Measurements from ENCODE around the gene ERI3. TPM values are rescaled to one million over a fixed set of nuclear protein-coding genes. Genes with fewer than 3 reads are reported as not detected.

ERI3 gene
- total RNA-seq, 1 donor from 2014 or later, result 96.1 TPM

GRCh38 chr1:44263568-44264450 lies 91.2 kb downstream of the ERI3 start:
- H3K9me3 Mint-ChIP-seq (ENCODE audit: low read depth), result no peaks in the 10 kb centered on the region
- no peak overlapping the region for H3K4me3 Mint-ChIP-seq (ENCODE audit: low read depth)
- TF ChIP-seq CTCF (IDR thresholded peaks at IDR 0.05; ENCODE audit: unreplicated experiment), result no peak
- peaks cover 8% of the 10 kb centered on the region for H3K36me3 Mint-ChIP-seq (ENCODE audit: insufficient read depth)
- no peaks in the 10 kb centered on the region for H3K27me3 Mint-ChIP-seq
- H3K4me1 Mint-ChIP-seq (ENCODE audit: low read depth), result peaks cover 20% of the 10 kb centered on the region
- DNase-seq (ENCODE audit: low spot score, unreplicated experiment), result no peak
- H3K27ac Mint-ChIP-seq, result peak overlapping the region; percentile 46

GRCh38 chr1:44262816-44263567 lies 92.1 kb downstream of the ERI3 start:
- Mint-ChIP-seq H3K9me3 (ENCODE audit: low read depth) (no peaks in the 10 kb centered on the region), H3K4me1 (ENCODE audit: low read depth) (peaks cover 19% of the 10 kb centered on the region), H3K27ac (no peak overlapping the region), H3K27me3 (no peaks in the 10 kb centered on the region), H3K36me3 (ENCODE audit: insufficient read depth) (peaks cover 8% of the 10 kb centered on the region), H3K4me3 (ENCODE audit: low read depth) (no peak overlapping the region)
- DNase-seq (ENCODE audit: low spot score, unreplicated experiment), result no peak
- TF ChIP-seq CTCF (IDR thresholded peaks at IDR 0.05; ENCODE audit: unreplicated experiment), result no peak

GRCh38 chr1:44262414-44262813 lies 92.6 kb downstream of the ERI3 start:
- H3K27me3 Mint-ChIP-seq, result no peaks in the 10 kb centered on the region
- H3K36me3 Mint-ChIP-seq (ENCODE audit: insufficient read depth), result peaks cover 8% of the 10 kb centered on the region
- no peaks in the 10 kb centered on the region for H3K9me3 Mint-ChIP-seq (ENCODE audit: low read depth)
- no peak for TF ChIP-seq CTCF (IDR thresholded peaks at IDR 0.05; ENCODE audit: unreplicated experiment)
- peaks cover 19% of the 10 kb centered on the region for H3K4me1 Mint-ChIP-seq (ENCODE audit: low read depth)
- no peak overlapping the region for H3K27ac Mint-ChIP-seq
- no peak for DNase-seq (ENCODE audit: low spot score, unreplicated experiment)
- H3K4me3 Mint-ChIP-seq (ENCODE audit: low read depth), result no peak overlapping the region

- DNase-seq (ENCODE audit: low spot score, unreplicated experiment), result no peak
- TF ChIP-seq CTCF (IDR thresholded peaks at IDR 0.05; ENCODE audit: unreplicated experiment), result no peak
- Mint-ChIP-seq H3K27me3 (no peaks in the 10 kb centered on the region), H3K4me1 (ENCODE audit: low read depth) (peaks cover 19% of the 10 kb centered on the region), H3K36me3 (ENCODE audit: insufficient read depth) (peaks cover 8% of the 10 kb centered on the region), H3K4me3 (ENCODE audit: low read depth) (no peak overlapping the region), H3K27ac (peak overlapping the region; percentile 82), H3K9me3 (ENCODE audit: low read depth) (no peaks in the 10 kb centered on the region)
Measured at GRCh38 chr1:44261962-44262361, 93.1 kb downstream of the ERI3 start.

- Mint-ChIP-seq H3K36me3 (ENCODE audit: insufficient read depth) (peaks cover 8% of the 10 kb centered on the region), H3K4me3 (ENCODE audit: low read depth) (no peak overlapping the region), H3K4me1 (ENCODE audit: low read depth) (peaks cover 19% of the 10 kb centered on the region), H3K9me3 (ENCODE audit: low read depth) (no peaks in the 10 kb centered on the region), H3K27ac (peak overlapping the region; percentile 82), H3K27me3 (no peaks in the 10 kb centered on the region)
- no peak for TF ChIP-seq CTCF (IDR thresholded peaks at IDR 0.05; ENCODE audit: unreplicated experiment)
- DNase-seq (ENCODE audit: low spot score, unreplicated experiment), result no peak
Measured at GRCh38 chr1:44261171-44261817, 93.8 kb downstream of the ERI3 start.

Data from progenitor cell of endocrine pancreas (in vitro differentiated cells).